HEK293 (cell line): ENCODE results near the gene BPIFA1.

ENCODE experiments used
- CTCF ChIA-PET: fragments of 350-600 bp; formaldehyde crosslinking; extraction: SDS; loops from one replicate; lab custom pipeline; 2021; ENCODE audit warnings: antibody characterized with exemption; lab: Yijun Ruan, JAX
- POLR2A ChIA-PET: fragments of 300-600 bp; formaldehyde crosslinking; extraction: SDS; loops from one replicate; lab custom pipeline; 2020; ENCODE audit warnings: antibody characterized with exemption, inconsistent platforms; lab: Yijun Ruan, JAX
- H3K27ac ChIP-seq: fragments of 200-500 bp; sonication (Bioruptor generic); 2 replicates; pipeline ENCODE4 v1.5.1; 2014; ENCODE audit warnings: low read depth, low read length, control low read depth, inconsistent platforms; ENCODE audit errors: extremely low read depth
- H3K36me3 ChIP-seq, 2 experiments: fragments of 200-500 bp in 1 of 2; sonication (Bioruptor generic) in 1 of 2; 1 replicate in 1 of 2; 2 replicates in 1 of 2; pipeline ENCODE4 v1.5.1; 2014 to 2017; ENCODE audit warnings: inconsistent platforms in 2 of 2, low read length in 2 of 2; ENCODE audit not compliant: control insufficient read depth in 2 of 2, insufficient read depth in 1 of 2
- H3K4me1 ChIP-seq: fragments of 200-500 bp; sonication (Bioruptor generic); 2 replicates; pipeline ENCODE4 v1.5.1; 2014; ENCODE audit warnings: mild to moderate bottlenecking, low read length, inconsistent platforms; ENCODE audit not compliant: control insufficient read depth, insufficient read depth
- H3K4me3 ChIP-seq: 2 replicates; pipeline ENCODE4 v1.5.1; 2011; ENCODE audit warnings: low read depth, mild to moderate bottlenecking, control low read depth, low read length, moderate library complexity
- H3K9me3 ChIP-seq: fragments of 200-500 bp; sonication (Bioruptor generic); 2 replicates; pipeline ENCODE4 v1.5.1; 2014; ENCODE audit warnings: low read depth, low read length, inconsistent platforms; ENCODE audit not compliant: control insufficient read depth, insufficient read depth
- BCL11A ChIP-seq: fragments of 450-650 bp; formaldehyde crosslinking; IDR thresholded peaks from 2 replicates; pipeline ENCODE4 v1.5.1; 2016; ENCODE audit warnings: low read depth, missing biosample characterization, missing genetic modification characterization
- BCL11B ChIP-seq: fragments of 450-650 bp; formaldehyde crosslinking; IDR thresholded peaks from 2 replicates; pipeline ENCODE4 v1.5.1; 2016; ENCODE audit warnings: low read depth, missing biosample characterization, missing genetic modification characterization
- EGR2 ChIP-seq: fragments of 450-650 bp; formaldehyde crosslinking; IDR thresholded peaks from 2 replicates; pipeline ENCODE4 v1.5.1; 2016; ENCODE audit warnings: low read depth, missing biosample characterization, missing genetic modification characterization
- HOXA7 ChIP-seq: sonication (generic); formaldehyde crosslinking; IDR thresholded peaks from 2 replicates; pipeline ENCODE4 v1.8.1; 2022; ENCODE audit warnings: missing genetic modification reagents, borderline replicate concordance
- SP3 ChIP-seq: fragments of 450-650 bp; formaldehyde crosslinking; IDR thresholded peaks from 2 replicates; pipeline ENCODE4 v1.5.1; 2016; ENCODE audit warnings: missing biosample characterization, missing genetic modification characterization
- SP7 ChIP-seq: fragments of 450-650 bp; formaldehyde crosslinking; IDR thresholded peaks from 2 replicates; pipeline ENCODE4 v1.5.1; 2016; ENCODE audit warnings: missing biosample characterization, missing genetic modification characterization
- ZBTB17 ChIP-seq: fragments of 450-650 bp; formaldehyde crosslinking; IDR thresholded peaks from 2 replicates; pipeline ENCODE4 v1.5.1; 2016; ENCODE audit warnings: missing biosample characterization, missing genetic modification characterization
- ZEB2 ChIP-seq: fragments of 450-650 bp; formaldehyde crosslinking; IDR thresholded peaks from 2 replicates; pipeline ENCODE4 v1.5.1; 2016; ENCODE audit warnings: missing biosample characterization, missing genetic modification characterization
- ZFP3 ChIP-seq: fragments of 450-650 bp; formaldehyde crosslinking; IDR thresholded peaks from 2 replicates; pipeline ENCODE4 v1.5.1; 2016; ENCODE audit warnings: low read depth, missing biosample characterization, missing genetic modification characterization
- ZNF133 ChIP-seq: fragments of 450-650 bp; formaldehyde crosslinking; IDR thresholded peaks from 2 replicates; pipeline ENCODE4 v1.5.1; 2016; ENCODE audit warnings: missing biosample characterization, missing genetic modification characterization
- ZNF140 ChIP-seq: fragments of 450-650 bp; formaldehyde crosslinking; IDR thresholded peaks from 2 replicates; pipeline ENCODE4 v1.5.1; 2016; ENCODE audit warnings: missing biosample characterization, missing genetic modification characterization
- ZNF214 ChIP-seq: fragments of 450-650 bp; formaldehyde crosslinking; IDR thresholded peaks from 2 replicates; pipeline ENCODE4 v1.5.1; 2017; ENCODE audit warnings: missing biosample characterization, mild to moderate bottlenecking, missing genetic modification characterization, borderline replicate concordance
- ZNF341 ChIP-seq: fragments of 450-650 bp; formaldehyde crosslinking; IDR thresholded peaks from 2 replicates; pipeline ENCODE4; 2016; ENCODE audit warnings: low read depth, missing biosample characterization, missing genetic modification characterization
- ZNF391 ChIP-seq: fragments of 450-650 bp; formaldehyde crosslinking; IDR thresholded peaks from 2 replicates; pipeline ENCODE4 v1.5.1; 2016; ENCODE audit warnings: low read depth, missing biosample characterization, missing genetic modification characterization, borderline replicate concordance
- ZNF426 ChIP-seq: fragments of 450-650 bp; formaldehyde crosslinking; IDR thresholded peaks from 2 replicates; pipeline ENCODE4 v1.5.1; 2017; ENCODE audit warnings: missing biosample characterization, missing genetic modification characterization, mild to moderate bottlenecking, inconsistent platforms, moderate library complexity
- ZNF529 ChIP-seq: fragments of 450-650 bp; formaldehyde crosslinking; IDR thresholded peaks from 2 replicates; pipeline ENCODE4 v1.5.1; 2017; ENCODE audit warnings: missing genetic modification characterization, missing biosample characterization; ENCODE audit not compliant: insufficient replicate concordance
- ZNF596 ChIP-seq: fragments of 450-650 bp; IDR thresholded peaks from 2 replicates; pipeline ENCODE4 v1.5.0; 2018; ENCODE audit warnings: missing biosample characterization, mild to moderate bottlenecking, missing genetic modification characterization, moderate library complexity
- ZNF600 ChIP-seq: fragments of 450-650 bp; formaldehyde crosslinking; IDR thresholded peaks from 2 replicates; pipeline ENCODE4 v1.5.1; 2016; ENCODE audit warnings: missing biosample characterization, missing genetic modification characterization
- ZNF621 ChIP-seq: fragments of 450-650 bp; formaldehyde crosslinking; IDR thresholded peaks from 2 replicates; pipeline ENCODE4 v1.5.1; 2017; ENCODE audit warnings: missing biosample characterization, missing genetic modification characterization
- ZNF677 ChIP-seq: fragments of 450-650 bp; IDR thresholded peaks from 2 replicates; pipeline ENCODE4 v1.5.0; 2018; ENCODE audit warnings: missing biosample characterization, mild to moderate bottlenecking, missing genetic modification characterization, moderate library complexity
- ZNF76 ChIP-seq: fragments of 450-650 bp; formaldehyde crosslinking; IDR thresholded peaks from 2 replicates; pipeline ENCODE4; 2016; ENCODE audit warnings: low read depth, missing biosample characterization, missing genetic modification characterization, borderline replicate concordance
- ZSCAN16 ChIP-seq: fragments of 450-650 bp; formaldehyde crosslinking; IDR thresholded peaks from 2 replicates; pipeline ENCODE4 v1.5.1; 2016; ENCODE audit warnings: missing biosample characterization, missing genetic modification characterization
- TF ChIP-seq, protein P1 (sequence below): fragments of 450-650 bp; formaldehyde crosslinking; IDR thresholded peaks from 2 replicates; pipeline ENCODE4 v1.5.1; 2017; ENCODE audit warnings: missing biosample characterization, missing genetic modification characterization
- TF ChIP-seq, protein P2 (sequence below): fragments of 450-650 bp; formaldehyde crosslinking; IDR thresholded peaks from 2 replicates; pipeline ENCODE4 v1.5.1; 2016; ENCODE audit warnings: missing biosample characterization, missing genetic modification characterization, low read depth

BPIFA1 gene

DNA sequence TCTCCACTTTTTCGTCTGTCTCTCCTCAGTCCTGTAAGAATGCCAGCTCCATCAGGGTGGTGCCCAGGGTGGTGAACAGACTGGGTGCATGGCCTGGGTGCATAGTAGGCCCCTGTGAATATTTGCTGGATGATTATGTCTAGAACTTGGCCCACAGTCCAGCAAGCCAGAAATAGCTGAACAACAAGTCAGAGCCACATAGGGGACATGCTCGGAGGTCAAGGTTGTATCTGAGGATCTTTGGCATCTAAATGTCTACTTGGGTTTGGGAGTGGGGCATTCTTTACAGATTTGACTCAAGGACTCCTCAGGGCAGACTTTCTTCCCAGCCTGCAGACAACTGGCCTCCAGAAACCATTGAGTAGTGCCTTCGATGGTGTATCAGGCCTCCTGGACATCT, 36.8 kb upstream of the BPIFA1 start:
- ChIA-PET CTCF (interaction anchor here (0.6 kb wide), 1 partner anchor 91 kb away, joined by 5 read pairs; no protein-coding TSS in a partner anchor), POLR2A (no interaction called here)
- Histone ChIP-seq H3K27ac (no peak overlapping the region), H3K4me1 (no peaks in the 10 kb centered on the region), H3K4me3 (no peak overlapping the region), H3K9me3 (no peaks in the 10 kb centered on the region), H3K36me3 (no peaks in the 10 kb centered on the region)
- TF ChIP-seq ZNF341 (tag by site-specific recombination) (no peak), BCL11B (tag by site-specific recombination) (no peak), ZNF140 (tag by site-specific recombination) (no peak)

DNA sequence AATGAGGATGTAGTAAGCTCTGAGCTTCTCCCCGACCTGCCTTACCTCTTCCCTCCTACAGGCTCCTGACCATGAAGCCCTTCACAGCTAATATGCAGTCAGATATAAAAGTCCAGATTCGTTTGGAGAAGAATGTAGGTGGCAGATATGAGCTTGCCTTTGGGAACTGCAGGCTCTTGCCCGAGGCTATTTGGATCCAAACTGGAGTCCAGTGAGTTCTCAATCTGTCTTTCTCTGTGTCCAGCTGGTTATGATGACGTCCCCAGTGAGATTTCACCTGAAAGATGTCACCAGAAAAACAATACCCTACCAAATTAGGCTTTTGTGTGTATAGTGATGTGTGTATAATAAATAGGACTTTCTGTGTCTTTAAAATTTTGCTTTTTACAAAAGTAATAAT, 33.3 kb upstream of the BPIFA1 start:
- Histone ChIP-seq H3K27ac (no peak overlapping the region), H3K4me1 (no peaks in the 10 kb centered on the region), H3K4me3 (no peak overlapping the region), H3K36me3 (no peaks in the 10 kb centered on the region), H3K9me3 (no peaks in the 10 kb centered on the region)
- TF ChIP-seq ZNF596 (tag by site-specific recombination) (no peak), ZNF426 (tag by site-specific recombination) (no peak), ZNF529 (tag by site-specific recombination) (no peak)
- TF ChIP-seq, protein P1, sequence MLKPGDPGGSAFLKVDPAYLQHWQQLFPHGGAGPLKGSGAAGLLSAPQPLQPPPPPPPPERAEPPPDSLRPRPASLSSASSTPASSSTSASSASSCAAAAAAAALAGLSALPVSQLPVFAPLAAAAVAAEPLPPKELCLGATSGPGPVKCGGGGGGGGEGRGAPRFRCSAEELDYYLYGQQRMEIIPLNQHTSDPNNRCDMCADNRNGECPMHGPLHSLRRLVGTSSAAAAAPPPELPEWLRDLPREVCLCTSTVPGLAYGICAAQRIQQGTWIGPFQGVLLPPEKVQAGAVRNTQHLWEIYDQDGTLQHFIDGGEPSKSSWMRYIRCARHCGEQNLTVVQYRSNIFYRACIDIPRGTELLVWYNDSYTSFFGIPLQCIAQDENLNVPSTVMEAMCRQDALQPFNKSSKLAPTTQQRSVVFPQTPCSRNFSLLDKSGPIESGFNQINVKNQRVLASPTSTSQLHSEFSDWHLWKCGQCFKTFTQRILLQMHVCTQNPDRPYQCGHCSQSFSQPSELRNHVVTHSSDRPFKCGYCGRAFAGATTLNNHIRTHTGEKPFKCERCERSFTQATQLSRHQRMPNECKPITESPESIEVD (tag by site-specific recombination): no peak
- ChIA-PET CTCF (interaction anchor here (0.6 to 1.2 kb wide), 2 partner anchors 9 to 206 kb away, joined by 3 read pairs; no protein-coding TSS in a partner anchor), POLR2A (no interaction called here)

DNA sequence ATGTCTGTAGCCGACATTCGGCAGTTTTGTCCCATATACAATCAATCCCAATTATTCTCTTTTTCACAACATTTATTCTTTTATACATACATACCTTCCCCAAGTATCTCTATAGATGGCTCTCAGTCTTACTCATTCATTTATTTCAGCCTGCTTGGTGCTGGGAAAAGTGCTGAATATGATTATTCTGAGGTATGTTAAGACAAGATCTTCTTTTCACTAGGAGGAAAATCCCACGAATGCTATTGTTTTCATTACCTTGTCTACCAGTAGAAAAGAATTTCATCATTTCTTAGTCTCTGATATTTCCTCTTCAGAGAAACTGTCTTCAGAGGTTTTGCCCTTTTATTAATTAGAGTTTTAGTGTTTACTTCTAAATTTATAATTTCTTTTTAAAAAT, 32.4 kb upstream of the BPIFA1 start:
- ChIA-PET POLR2A (no interaction called here), CTCF (no interaction called here)
- H3K9me3 ChIP-seq: no peaks in the 10 kb centered on the region
- TF ChIP-seq ZSCAN16 (tag by site-specific recombination) (no peak), ZNF677 (tag by site-specific recombination) (no peak), EGR2 (tag by site-specific recombination) (no peak), ZNF214 (tag by site-specific recombination) (no peak)
- TF ChIP-seq, protein P2, sequence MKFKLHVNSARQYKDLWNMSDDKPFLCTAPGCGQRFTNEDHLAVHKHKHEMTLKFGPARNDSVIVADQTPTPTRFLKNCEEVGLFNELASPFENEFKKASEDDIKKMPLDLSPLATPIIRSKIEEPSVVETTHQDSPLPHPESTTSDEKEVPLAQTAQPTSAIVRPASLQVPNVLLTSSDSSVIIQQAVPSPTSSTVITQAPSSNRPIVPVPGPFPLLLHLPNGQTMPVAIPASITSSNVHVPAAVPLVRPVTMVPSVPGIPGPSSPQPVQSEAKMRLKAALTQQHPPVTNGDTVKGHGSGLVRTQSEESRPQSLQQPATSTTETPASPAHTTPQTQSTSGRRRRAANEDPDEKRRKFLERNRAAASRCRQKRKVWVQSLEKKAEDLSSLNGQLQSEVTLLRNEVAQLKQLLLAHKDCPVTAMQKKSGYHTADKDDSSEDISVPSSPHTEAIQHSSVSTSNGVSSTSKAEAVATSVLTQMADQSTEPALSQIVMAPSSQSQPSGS (tag by site-specific recombination): no peak
- no peaks in the 10 kb centered on the region for H3K36me3 ChIP-seq
- no peak overlapping the region for H3K27ac ChIP-seq
- H3K4me1 ChIP-seq: no peaks in the 10 kb centered on the region
- no peak overlapping the region for H3K4me3 ChIP-seq

DNA sequence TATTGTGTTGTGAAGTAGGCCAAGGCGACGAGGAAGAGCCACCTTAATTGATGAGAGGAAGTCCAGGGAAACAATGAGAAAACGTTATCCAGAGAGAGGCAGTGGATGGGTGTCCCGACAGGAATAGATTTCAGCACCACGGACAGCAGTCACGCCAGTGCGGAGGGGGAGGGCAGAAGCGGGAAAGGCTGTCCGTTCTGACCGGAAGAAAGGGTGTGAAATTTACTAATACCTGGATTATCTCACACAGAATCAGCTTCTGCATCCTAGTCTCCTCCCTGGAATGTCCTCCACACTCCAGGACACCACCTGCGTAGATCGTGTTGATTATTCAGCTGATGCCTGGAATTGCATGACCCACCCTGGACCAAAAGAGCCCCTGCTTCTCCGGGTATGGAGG, 26.0 kb upstream of the BPIFA1 start:
- ChIA-PET POLR2A (no interaction called here), CTCF (interaction anchor here (0.6 to 1.4 kb wide), 7 partner anchors 16 to 420 kb away, joined by 3 to 6 read pairs (median 4); no protein-coding TSS in a partner anchor)
- Histone ChIP-seq H3K9me3 (no peaks in the 10 kb centered on the region), H3K36me3 (no peaks in the 10 kb centered on the region), H3K4me1 (no peaks in the 10 kb centered on the region), H3K4me3 (no peak overlapping the region), H3K27ac (no peak overlapping the region)
- peak; percentile 68 for TF ChIP-seq ZEB2 (tag by site-specific recombination)
- TF ChIP-seq ZNF133 (tag by site-specific recombination): no peak
- TF ChIP-seq BCL11A (tag by site-specific recombination): peak; percentile 51; the same call in 1 of the 2 replicates
- peak; percentile 44 for TF ChIP-seq ZBTB17 (tag by site-specific recombination)
- TF ChIP-seq ZFP3: no peak
- TF ChIP-seq HOXA7 (CRISPR knock-in tag): no peak
- TF ChIP-seq SP7 (tag by site-specific recombination): 0 out of 2 replicates have a peak, but pooled peaks have one; percentile 24
- TF ChIP-seq ZNF76 (tag by site-specific recombination): no peak
- TF ChIP-seq ZNF621 (tag by site-specific recombination): no peak
- no peak for TF ChIP-seq ZNF391 (tag by site-specific recombination)
- TF ChIP-seq ZNF600: 0 out of 2 replicates have a peak, but pooled peaks have one; percentile 41
- TF ChIP-seq SP3: 0 out of 2 replicates have a peak, but pooled peaks have one; percentile 17
